HepG2 (cell line): Measurements from ENCODE around the gene SEPTIN12. TPM values are rescaled to one million over a fixed set of nuclear protein-coding genes. Genes with fewer than 3 reads are reported as not detected.

Experiments
- ARID2 ChIP-seq: sonication (generic); formaldehyde crosslinking; IDR thresholded peaks from 2 replicates; pipeline ENCODE4 v1.8.1; 2022; ENCODE audit warnings: mild to moderate bottlenecking, missing genetic modification reagents, borderline replicate concordance
- ARNTL ChIP-seq: sonication (generic); formaldehyde crosslinking; IDR thresholded peaks from 2 replicates; pipeline ENCODE4 v1.4.0; 2020; ENCODE audit warnings: mild to moderate bottlenecking, missing genetic modification reagents
- DNMT1 ChIP-seq: sonication (generic); formaldehyde crosslinking; IDR thresholded peaks from 2 replicates; pipeline ENCODE4 v1.5.1; 2020; ENCODE audit warnings: mild to moderate bottlenecking, missing genetic modification reagents
- ETV5 ChIP-seq: IDR thresholded peaks from 2 replicates; pipeline ENCODE4 v1.6.1; 2018; ENCODE audit warnings: missing biosample characterization, missing genetic modification reagents, inconsistent platforms, borderline replicate concordance
- IRX3 ChIP-seq: sonication (generic); formaldehyde crosslinking; IDR thresholded peaks from 2 replicates; pipeline ENCODE4 v1.8.1; 2023; ENCODE audit warnings: mild to moderate bottlenecking, low read depth, missing genetic modification reagents, borderline replicate concordance
- JUN ChIP-seq: sonication (generic); formaldehyde crosslinking; IDR thresholded peaks from 2 replicates; pipeline ENCODE4 v1.4.0; 2020; ENCODE audit warnings: mild to moderate bottlenecking, missing genetic modification reagents
- KDM2A ChIP-seq: sonication (generic); formaldehyde crosslinking; IDR thresholded peaks from 2 replicates; pipeline ENCODE4 v1.4.0; 2020; ENCODE audit warnings: low read depth, missing genetic modification reagents, borderline replicate concordance
- MBD4 ChIP-seq: IDR thresholded peaks from 2 replicates; pipeline ENCODE4 v1.6.1; 2012; ENCODE audit warnings: low read length, inconsistent platforms, borderline replicate concordance
- PBX3 ChIP-seq: sonication (generic); formaldehyde crosslinking; IDR thresholded peaks from 2 replicates; pipeline ENCODE4 v1.8.1; 2023; ENCODE audit warnings: missing genetic modification reagents, inconsistent platforms, borderline replicate concordance
- PHF8 ChIP-seq: sonication (generic); formaldehyde crosslinking; IDR thresholded peaks from 2 replicates; pipeline ENCODE4 v1.5.0; 2020; ENCODE audit warnings: missing genetic modification reagents
- SSRP1 ChIP-seq: IDR thresholded peaks from 2 replicates; pipeline ENCODE4 v1.6.1; 2016; ENCODE audit warnings: control low read depth
- ZBTB1 ChIP-seq: sonication (generic); formaldehyde crosslinking; IDR thresholded peaks from 2 replicates; pipeline ENCODE4 v1.4.0; 2020; ENCODE audit warnings: missing genetic modification reagents, borderline replicate concordance
- ZGPAT ChIP-seq: IDR thresholded peaks from 2 replicates; pipeline ENCODE4 v1.6.1; 2016; ENCODE audit warnings: mild to moderate bottlenecking
- ZMYM4 ChIP-seq: sonication (generic); formaldehyde crosslinking; IDR thresholded peaks from 2 replicates; pipeline ENCODE4 v1.8.1; 2023; ENCODE audit warnings: mild to moderate bottlenecking, missing genetic modification reagents
- ZNF235 ChIP-seq: sonication (generic); formaldehyde crosslinking; IDR thresholded peaks from 2 replicates; pipeline ENCODE4 v1.8.1; 2023; ENCODE audit warnings: mild to moderate bottlenecking, missing genetic modification reagents, borderline replicate concordance
- ZNF251 ChIP-seq: sonication (generic); formaldehyde crosslinking; IDR thresholded peaks from 2 replicates; pipeline ENCODE4 v1.9.0; 2021; ENCODE audit warnings: mild to moderate bottlenecking, missing genetic modification reagents
- ZNF431 ChIP-seq: sonication (generic); formaldehyde crosslinking; IDR thresholded peaks from 2 replicates; pipeline ENCODE4 v1.9.0; 2022; ENCODE audit warnings: missing genetic modification reagents, low read depth, mild to moderate bottlenecking, borderline replicate concordance
- ZNF547 ChIP-seq: sonication (generic); formaldehyde crosslinking; IDR thresholded peaks from 2 replicates; pipeline ENCODE4 v1.5.1; 2020; ENCODE audit warnings: mild to moderate bottlenecking, missing genetic modification reagents
- ZNF557 ChIP-seq: sonication (generic); formaldehyde crosslinking; IDR thresholded peaks from 2 replicates; pipeline ENCODE4 v1.4.0; 2020; ENCODE audit warnings: missing genetic modification reagents
- ZNF598 ChIP-seq: sonication (generic); formaldehyde crosslinking; IDR thresholded peaks from 2 replicates; pipeline ENCODE4 v1.5.1; 2020; ENCODE audit warnings: mild to moderate bottlenecking, missing genetic modification reagents, borderline replicate concordance
- ZNF800 ChIP-seq: sonication (generic); formaldehyde crosslinking; IDR thresholded peaks from 2 replicates; pipeline ENCODE4 v1.4.0; 2020; ENCODE audit warnings: missing genetic modification reagents
- ZNF878 ChIP-seq: sonication (generic); formaldehyde crosslinking; IDR thresholded peaks from 2 replicates; pipeline ENCODE4 v1.8.1; 2023; ENCODE audit warnings: mild to moderate bottlenecking, missing genetic modification reagents, moderate library complexity
- ZSCAN12 ChIP-seq: sonication (generic); formaldehyde crosslinking; IDR thresholded peaks from 2 replicates; pipeline ENCODE4 v1.9.0; 2021; ENCODE audit warnings: mild to moderate bottlenecking, missing genetic modification reagents
- polyA plus RNA-seq, 8 experiments: library from polyadenylated mRNA; depleted of rRNA in 3 of 8; stranded (reverse) in 7 of 8; unstranded in 1 of 8; fragments of >200 nt; fragmentation: Illumina TruSeq in 4 of 8; extraction: Trizol in 4 of 8; gene quantifications; 2 replicates each; pipeline versions ENCODE4 v1.2.1 to v1.2.3, GENCODE V29; 2011 to 2016; ENCODE audit warnings: low read depth in 4 of 8, missing spikeins in 1 of 8, mixed read lengths in 1 of 8; ENCODE audit not compliant: insufficient read depth in 1 of 8
- total RNA-seq, 5 experiments: library from RNA; depleted of rRNA; stranded (reverse); fragments of >200 nt; fragmentation: Illumina TruSeq; extraction: Trizol; gene quantifications; 2 replicates each; pipeline ENCODE4 v1.2.3, GENCODE V29; 2016; ENCODE audit warnings: low read depth in 1 of 5
- TF ChIP-seq, protein P1 (sequence below): IDR thresholded peaks from 2 replicates; pipeline ENCODE4 v1.6.1; 2016; ENCODE audit warnings: missing biosample characterization, missing genetic modification reagents, low read depth

The SEPTIN12 gene
- total and polyA plus RNA-seq, 2 of the 13 experiments (the other 11 are each of a cell fraction or from before 2014, with no cell fraction given) = 0.22 TPM; not detected in 1

- TF ChIP-seq PHF8 (CRISPR knock-in tag) (peak; percentile 96), ZNF235 (CRISPR knock-in tag) (peak; percentile 75; the same call in 1 of the 2 replicates), ZNF800 (peak; percentile 42; the same call in 1 of the 2 replicates), ZNF431 (CRISPR knock-in tag) (0 out of 2 replicates have a peak, but pooled peaks have one; percentile 25), ZMYM4 (CRISPR knock-in tag) (peak; percentile 26; the same call in 1 of the 2 replicates), ZNF547 (CRISPR knock-in tag) (peak; percentile 46; the same call in 1 of the 2 replicates), ARNTL (CRISPR knock-in tag) (peak; percentile 51; the same call in 1 of the 2 replicates), JUN (CRISPR knock-in tag) (no peak), KDM2A (CRISPR knock-in tag) (peak; percentile 95), IRX3 (CRISPR knock-in tag) (no peak), ZGPAT (CRISPR knock-in tag) (peak; percentile 81; the same call in 1 of the 2 replicates), ZSCAN12 (peak; percentile 81; the same call in 1 of the 2 replicates), ETV5 (CRISPR knock-in tag) (peak; percentile 54; the same call in 1 of the 2 replicates), ZNF557 (CRISPR knock-in tag) (no peak), DNMT1 (CRISPR knock-in tag) (peak; percentile 64; the same call in 1 of the 2 replicates), ZBTB1 (CRISPR knock-in tag) (no peak), ARID2 (no peak), MBD4 (no peak), ZNF251 (CRISPR knock-in tag) (no peak), ZNF878 (CRISPR knock-in tag) (no peak), ZNF598 (CRISPR knock-in tag) (peak; percentile 82; the same call in 1 of the 2 replicates), PBX3 (CRISPR knock-in tag) (no peak), SSRP1 (CRISPR knock-in tag) (peak; percentile 51; the same call in 1 of the 2 replicates)
- TF ChIP-seq, protein P1, sequence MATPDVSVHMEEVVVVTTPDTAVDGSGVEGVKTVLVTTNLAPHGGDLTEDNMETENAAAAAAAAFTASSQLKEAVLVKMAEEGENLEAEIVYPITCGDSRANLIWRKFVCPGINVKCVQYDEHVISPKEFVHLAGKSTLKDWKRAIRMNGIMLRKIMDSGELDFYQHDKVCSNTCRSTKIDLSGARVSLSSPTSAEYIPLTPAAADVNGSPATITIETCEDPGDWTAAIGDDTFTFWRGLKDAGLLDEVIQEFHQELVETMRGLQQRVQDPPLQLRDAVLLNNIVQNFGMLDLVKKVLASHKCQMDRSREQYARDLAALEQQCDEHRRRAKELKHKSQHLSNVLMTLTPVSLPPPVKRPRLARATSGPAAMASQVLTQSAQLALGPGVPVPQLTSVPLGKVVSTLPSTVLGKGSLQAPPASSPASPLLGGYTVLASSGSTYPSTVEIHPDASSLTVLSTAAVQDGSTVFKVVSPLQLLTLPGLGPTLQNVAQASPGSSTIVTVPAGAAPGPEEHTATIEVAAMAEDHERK (CRISPR knock-in tag) = peak; percentile 60; the same call in 1 of the 2 replicates
Measured at GRCh38 chr16:4766875-4767628, 21.1 kb downstream of the SEPTIN12 start, which contains the start of gene ZNF500 (continued).
